Gastrocnemius medialis (tissue), 4 donors: ENCODE results near the gene CASKIN2. TPM values are rescaled to one million over a fixed set of nuclear protein-coding genes. Genes with fewer than 3 reads are reported as not detected.

Experiments used
- ATAC-seq, 2 donors: fragments of 150-250 bp; one replicate each; pipeline ENCODE4 v1.9.1; 2016
- DNase-seq, 2 donors: peaks; one replicate each; pipeline ENCODE4 v3.0.0-alpha.2; 2019
- H3K27ac ChIP-seq, 4 donors: fragments of 200-600 bp; sonication (generic); 1 replicate in 1 of 4; 2 replicates in 3 of 4; pipeline ENCODE4 v1.5.1; 2016 to 2018; ENCODE audit warnings: mild to moderate bottlenecking in 2 of 4, moderate library complexity in 1 of 4
- H3K27me3 ChIP-seq, 3 donors: fragments of 200-600 bp; sonication (generic) in 2 of 3; 1 replicate in 1 of 3; 2 replicates in 2 of 3; pipeline versions ENCODE4 v1.5.1 to v1.6.0; 2016 to 2019; ENCODE audit warnings: mild to moderate bottlenecking in 1 of 3, moderate library complexity in 1 of 3
- H3K36me3 ChIP-seq, 2 donors: fragments of 200-600 bp; sonication (generic) in 1 of 2; one replicate each; pipeline ENCODE4 v1.5.1; 2017 to 2018
- H3K4me1 ChIP-seq, 2 donors: fragments of 200-600 bp; sonication (generic) in 1 of 2; one replicate each; pipeline ENCODE4 v1.5.1; 2016 to 2017; ENCODE audit warnings: mild to moderate bottlenecking in 2 of 2
- H3K4me3 ChIP-seq, 4 donors: fragments of 200-600 bp; sonication (generic) in 3 of 4; 1 replicate in 1 of 4; 2 replicates in 3 of 4; pipeline ENCODE4 v1.5.1; 2016 to 2019; ENCODE audit warnings: mild to moderate bottlenecking in 2 of 4
- H3K9me3 ChIP-seq, 3 donors: fragments of 200-600 bp; sonication (generic) in 2 of 3; 1 replicate in 1 of 3; 2 replicates in 2 of 3; pipeline ENCODE4 v1.5.1; 2016 to 2019
- POLR2A ChIP-seq, 2 donors: fragments of 450-650 bp; IDR thresholded peaks; one replicate each; pipeline ENCODE4 v1.6.1; 2017; ENCODE audit warnings: antibody characterized with exemption in 2 of 2, mild to moderate bottlenecking in 2 of 2, moderate library complexity in 2 of 2
- in situ Hi-C, 4 donors: fragments of 200-750 bp; cut with MboI; loops; one replicate each; pipeline versions ENCODE4 v1.15.0 to v1.8.0; 2017; ENCODE audit warnings: low sequenced_read_pairs in 4 of 4
- intact Hi-C: fragments of 100-400 bp; cut with DNase I; formaldehyde crosslinking; loops from one replicate; pipeline ENCODE4 v1.15.1; 2023; ENCODE audit warnings: low total_unique reads
- total RNA-seq, 4 donors: library from RNA; depleted of rRNA; stranded (reverse); fragments of >200 nt; gene quantifications; one replicate each; pipeline versions ENCODE4 v1.1.0 to v1.2.3, GENCODE V29; 2016
- TF ChIP-seq, protein P1 (sequence below), 5 experiments: fragments of 450-650 bp in 3 of 5; fragments of 200-600 bp in 2 of 5; sonication (generic) in 2 of 5; IDR thresholded peaks in 4 of 5; conservative IDR thresholded peaks in 1 of 5; 1 replicate in 4 of 5; 2 replicates in 1 of 5; pipeline ENCODE4 v1.5.1; 2016 to 2019; ENCODE audit warnings: antibody characterized with exemption in 5 of 5, mild to moderate bottlenecking in 3 of 5, moderate library complexity in 3 of 5

Gene CASKIN2
- total RNA-seq, 4 donors from 2014 or later, result 11.3 to 24.1 (median 16.8) TPM

DNA sequence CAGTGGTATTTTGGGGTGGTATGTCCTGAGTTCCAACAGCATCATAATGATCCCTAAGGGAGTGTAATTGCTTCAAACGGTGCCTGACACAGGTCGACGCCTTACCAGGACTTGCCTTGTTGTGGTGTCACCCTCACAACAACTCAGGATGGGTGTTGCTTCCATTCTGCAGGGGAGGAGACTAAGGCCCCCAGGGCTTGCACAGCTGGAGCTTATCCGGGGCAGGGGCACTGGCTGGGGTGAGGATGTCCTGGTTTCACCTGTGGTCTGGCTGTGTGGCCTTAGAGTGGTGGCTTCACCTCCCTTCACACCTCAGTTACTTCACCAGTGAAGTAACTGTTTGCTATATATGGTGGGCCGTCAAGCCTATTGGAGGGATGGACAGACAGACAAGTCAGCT lies 33.5 kb upstream of the CASKIN2 start:
- intact Hi-C loops, result no loop called here
- no peak for TF ChIP-seq POLR2A (IDR thresholded peaks at IDR 0.05)
- TF ChIP-seq, protein P1, sequence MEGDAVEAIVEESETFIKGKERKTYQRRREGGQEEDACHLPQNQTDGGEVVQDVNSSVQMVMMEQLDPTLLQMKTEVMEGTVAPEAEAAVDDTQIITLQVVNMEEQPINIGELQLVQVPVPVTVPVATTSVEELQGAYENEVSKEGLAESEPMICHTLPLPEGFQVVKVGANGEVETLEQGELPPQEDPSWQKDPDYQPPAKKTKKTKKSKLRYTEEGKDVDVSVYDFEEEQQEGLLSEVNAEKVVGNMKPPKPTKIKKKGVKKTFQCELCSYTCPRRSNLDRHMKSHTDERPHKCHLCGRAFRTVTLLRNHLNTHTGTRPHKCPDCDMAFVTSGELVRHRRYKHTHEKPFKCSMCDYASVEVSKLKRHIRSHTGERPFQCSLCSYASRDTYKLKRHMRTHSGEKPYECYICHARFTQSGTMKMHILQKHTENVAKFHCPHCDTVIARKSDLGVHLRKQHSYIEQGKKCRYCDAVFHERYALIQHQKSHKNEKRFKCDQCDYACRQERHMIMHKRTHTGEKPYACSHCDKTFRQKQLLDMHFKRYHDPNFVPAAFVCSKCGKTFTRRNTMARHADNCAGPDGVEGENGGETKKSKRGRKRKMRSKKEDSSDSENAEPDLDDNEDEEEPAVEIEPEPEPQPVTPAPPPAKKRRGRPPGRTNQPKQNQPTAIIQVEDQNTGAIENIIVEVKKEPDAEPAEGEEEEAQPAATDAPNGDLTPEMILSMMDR (IDR thresholded peaks at IDR 0.05 in 4 of 5, conservative IDR thresholded peaks at IDR 0.05 in 1 of 5), result no peak
- H3K9me3 ChIP-seq, result no peaks in the 10 kb centered on the region
- no peak overlapping the region for H3K27ac ChIP-seq
- peaks cover 0 to 4% of the 10 kb centered on the region in 2 donors for H3K4me1 ChIP-seq
- no peak overlapping the region for H3K4me3 ChIP-seq
- DNase-seq (no peak), ATAC-seq (no peak)
- no peaks in the 10 kb centered on the region for H3K36me3 ChIP-seq
- in situ Hi-C loops, result loop anchor here in 3 of 4 donors (25.0 kb wide), 1 partner anchor 237 kb away; no protein-coding TSS in a partner anchor
- no peaks in the 10 kb centered on the region for H3K27me3 ChIP-seq

DNA sequence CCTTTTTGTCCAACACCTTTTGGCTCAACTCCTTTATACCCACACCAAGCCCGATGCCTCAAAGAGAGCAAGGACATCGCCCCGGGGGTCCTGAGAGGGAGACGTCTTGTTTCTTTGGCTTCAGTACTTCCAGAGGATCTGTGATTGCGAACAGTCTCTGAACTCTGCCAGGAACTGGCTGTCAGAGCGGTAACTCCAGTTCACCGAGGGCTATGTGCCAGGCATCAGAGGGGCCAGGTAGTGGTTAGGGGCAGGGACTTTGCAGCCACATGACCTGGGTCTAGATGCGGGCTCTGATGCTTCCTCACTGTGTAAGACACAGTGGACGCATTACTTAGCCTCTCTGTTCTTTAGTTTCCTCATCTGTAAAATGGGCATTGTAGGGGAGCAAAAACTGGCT lies 31.8 kb upstream of the CASKIN2 start:
- H3K4me1 ChIP-seq, result peaks cover 0 to 4% of the 10 kb centered on the region in 2 donors
- TF ChIP-seq POLR2A (IDR thresholded peaks at IDR 0.05), result no peak
- TF ChIP-seq, protein P1 (IDR thresholded peaks at IDR 0.05 in 4 of 5, conservative IDR thresholded peaks at IDR 0.05 in 1 of 5), result no peak
- H3K36me3 ChIP-seq, result no peaks in the 10 kb centered on the region

DNA sequence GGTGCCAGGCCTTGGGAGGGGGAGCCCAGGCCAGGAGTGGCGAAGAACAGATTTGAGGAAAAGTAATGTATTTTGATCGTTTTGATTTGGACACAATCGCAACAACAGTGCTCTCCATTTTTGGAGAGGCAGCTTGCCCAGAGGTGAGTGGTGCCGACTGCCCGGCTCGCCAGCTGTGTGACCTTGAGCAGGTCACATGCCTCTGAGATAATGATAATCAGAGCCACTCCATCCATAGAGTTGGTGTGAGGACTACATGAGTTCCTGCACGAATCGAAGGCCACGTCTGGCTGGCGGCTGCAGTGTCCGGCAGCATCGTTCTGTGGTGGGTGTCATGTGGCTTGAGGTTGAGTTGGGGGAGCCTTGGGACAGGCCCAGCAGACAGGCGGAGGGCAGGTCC lies 30.8 kb upstream of the CASKIN2 start:
- no peak overlapping the region for H3K4me3 ChIP-seq
- H3K9me3 ChIP-seq, result no peaks in the 10 kb centered on the region
- ATAC-seq, result no peak
- in situ Hi-C loops, result loop anchor here in 3 of 4 donors (25.0 kb wide), 1 partner anchor 234 kb away; no protein-coding TSS in a partner anchor
- H3K36me3 ChIP-seq, result no peaks in the 10 kb centered on the region
- peaks cover 0 to 4% of the 10 kb centered on the region in 2 donors for H3K4me1 ChIP-seq
- H3K27ac ChIP-seq, result no peak overlapping the region
- no peaks in the 10 kb centered on the region for H3K27me3 ChIP-seq
- DNase-seq, result no peak
- intact Hi-C loops, result no loop called here
- TF ChIP-seq POLR2A (IDR thresholded peaks at IDR 0.05), result no peak
- TF ChIP-seq, protein P1 (IDR thresholded peaks at IDR 0.05 in 4 of 5, conservative IDR thresholded peaks at IDR 0.05 in 1 of 5), result no peak

More for the DNA sequence above, 31.8 kb upstream of the CASKIN2 start:
- intact Hi-C loops (no loop called here), in situ Hi-C loops (loop anchor here in 3 of 4 donors (25.0 kb wide), 1 partner anchor 235 kb away; no protein-coding TSS in a partner anchor)
- H3K27me3 ChIP-seq, result no peaks in the 10 kb centered on the region
- DNase-seq (no peak), ATAC-seq (no peak)
- no peak overlapping the region for H3K27ac ChIP-seq
- H3K9me3 ChIP-seq, result no peaks in the 10 kb centered on the region
- H3K4me3 ChIP-seq, result no peak overlapping the region

DNA sequence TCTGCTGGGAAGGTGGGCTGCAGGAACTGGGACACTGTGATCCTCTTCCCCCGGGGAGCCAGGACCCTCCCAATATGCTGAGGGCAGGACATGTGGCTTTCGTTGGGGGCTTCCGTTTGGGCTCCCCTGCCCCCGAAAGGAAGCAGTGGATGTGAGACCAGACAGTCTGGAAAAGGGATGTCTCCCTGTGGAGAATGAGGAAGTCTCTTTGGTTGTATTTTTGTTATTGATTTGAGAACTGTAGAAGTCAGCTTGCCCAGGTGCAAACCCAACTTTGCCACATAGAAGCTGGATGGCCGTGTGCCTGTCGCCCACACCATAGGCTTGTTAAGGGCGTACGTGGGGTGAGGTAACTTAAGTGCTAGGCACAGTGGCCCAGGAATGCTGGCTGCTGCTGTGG lies 28.9 kb upstream of the CASKIN2 start:
- no peak overlapping the region for H3K27ac ChIP-seq
- H3K27me3 ChIP-seq, result no peaks in the 10 kb centered on the region
- TF ChIP-seq, protein P1 (IDR thresholded peaks at IDR 0.05 in 4 of 5, conservative IDR thresholded peaks at IDR 0.05 in 1 of 5), result no peak
- TF ChIP-seq POLR2A (IDR thresholded peaks at IDR 0.05), result no peak
- in situ Hi-C loops, result loop anchor here in 3 of 4 donors (25.0 kb wide), 1 partner anchor 232 kb away; no protein-coding TSS in a partner anchor
- intact Hi-C loops, result no loop called here
- H3K9me3 ChIP-seq, result no peaks in the 10 kb centered on the region
- no peaks in the 10 kb centered on the region for H3K4me1 ChIP-seq
- no peaks in the 10 kb centered on the region for H3K36me3 ChIP-seq
- H3K4me3 ChIP-seq, result no peak overlapping the region
- no peak for ATAC-seq
- no peak for DNase-seq
